PC-9 (cell line): ENCODE measurements around the gene ZNF77. TPM values are rescaled to one million over a fixed set of nuclear protein-coding genes. Genes with fewer than 3 reads are reported as not detected.

ENCODE experiments used
- BruUV-seq: library from RNA; stranded (reverse); fragments of 400-500 nt; replicated peaks from 2 replicates; lab custom pipeline; 2021; lab: Mats Ljungman, UMichigan
- CTCF ChIA-PET: fragments of 300-600 bp; sonication (Branson Sonifier 250); formaldehyde crosslinking; loops from one replicate; lab custom pipeline; 2022; ENCODE audit warnings: antibody characterized with exemption; lab: Charles Lee
- POLR2A ChIA-PET: fragments of 300-600 bp; sonication (Branson Sonifier 250); formaldehyde crosslinking; loops from one replicate; lab custom pipeline; 2022; ENCODE audit warnings: antibody characterized with exemption; ENCODE audit not compliant: unreplicated experiment; lab: Charles Lee
- DNase-seq, 2 experiments: peaks; one replicate each; pipeline versions ENCODE4 v3.0.0 to v3.0.0-alpha.2; 2015 to 2022; ENCODE audit warnings: mixed read lengths in 1 of 2
- H2AFZ ChIP-seq: fragments of 200-600 bp; sonication (generic); 2 replicates; pipeline ENCODE4 v1.8.1; 2017; ENCODE audit warnings: antibody characterized with exemption
- H3F3A ChIP-seq: fragments of 200-600 bp; sonication (generic); 2 replicates; pipeline ENCODE4 v1.8.1; 2017; ENCODE audit warnings: antibody characterized with exemption, mild to moderate bottlenecking, low read depth; ENCODE audit not compliant: insufficient read depth
- H3K27ac ChIP-seq: fragments of 200-600 bp; sonication (generic); 2 replicates; pipeline ENCODE4 v1.6.1; 2016; ENCODE audit warnings: mixed run types
- H3K27me3 ChIP-seq: fragments of 200-600 bp; sonication (generic); 2 replicates; pipeline ENCODE4 v1.6.1; 2016; ENCODE audit warnings: low read depth, mixed run types; ENCODE audit not compliant: insufficient read depth
- H3K36me3 ChIP-seq: fragments of 200-600 bp; sonication (generic); 2 replicates; pipeline ENCODE4 v1.6.1; 2016; ENCODE audit warnings: low read depth, mixed run types
- H3K4me1 ChIP-seq: fragments of 200-600 bp; sonication (generic); replicated peaks from 2 replicates; pipeline ENCODE4 v1.6.1; 2016; ENCODE audit warnings: mixed run types; ENCODE audit not compliant: insufficient read depth
- H3K4me2 ChIP-seq: fragments of 200-600 bp; sonication (generic); 2 replicates; pipeline ENCODE4 v1.6.1; 2017; ENCODE audit warnings: mixed run types
- H3K4me3 ChIP-seq: fragments of 200-600 bp; sonication (generic); 2 replicates; pipeline ENCODE4 v1.6.1; 2016; ENCODE audit warnings: mixed run types
- H3K79me2 ChIP-seq: fragments of 200-600 bp; sonication (generic); 2 replicates; pipeline ENCODE4 v1.6.1; 2017; ENCODE audit warnings: low read depth, mixed run types
- H3K9me2 ChIP-seq: fragments of 200-600 bp; sonication (generic); 2 replicates; pipeline ENCODE4 v1.8.1; 2017; ENCODE audit warnings: mild to moderate bottlenecking; ENCODE audit not compliant: insufficient read depth
- H3K9me3 ChIP-seq: fragments of 200-600 bp; sonication (generic); 2 replicates; pipeline ENCODE4 v1.8.1; 2016; ENCODE audit warnings: low read depth; ENCODE audit not compliant: insufficient read depth
- H4K20me1 ChIP-seq: fragments of 200-600 bp; sonication (generic); 2 replicates; pipeline ENCODE4 v1.8.1; 2017; ENCODE audit not compliant: insufficient read depth
- CTCF ChIP-seq: fragments of 200-600 bp; sonication (generic); conservative IDR thresholded peaks from 2 replicates; pipeline ENCODE4 v1.6.1; 2017; ENCODE audit warnings: mixed run types, antibody characterized with exemption, mild to moderate bottlenecking, moderate library complexity
- EZH2 ChIP-seq: fragments of 200-600 bp; sonication (generic); IDR thresholded peaks from 2 replicates; pipeline ENCODE4 v1.8.0; 2017; ENCODE audit warnings: antibody characterized with exemption, low read depth
- intact Hi-C: fragments of 100-400 bp; cut with micrococcal nuclease; formaldehyde crosslinking; loops from one replicate; pipeline ENCODE4 v1.10.0; 2022; ENCODE audit not compliant: unreplicated experiment
- total RNA-seq: library from RNA; stranded (reverse); gene quantifications from 2 replicates; pipeline ENCODE4 v1.2.3, GENCODE V29; 2021

Gene ZNF77
- total RNA-seq, 1 experiment from 2014 or later: 2.5 TPM

DNA sequence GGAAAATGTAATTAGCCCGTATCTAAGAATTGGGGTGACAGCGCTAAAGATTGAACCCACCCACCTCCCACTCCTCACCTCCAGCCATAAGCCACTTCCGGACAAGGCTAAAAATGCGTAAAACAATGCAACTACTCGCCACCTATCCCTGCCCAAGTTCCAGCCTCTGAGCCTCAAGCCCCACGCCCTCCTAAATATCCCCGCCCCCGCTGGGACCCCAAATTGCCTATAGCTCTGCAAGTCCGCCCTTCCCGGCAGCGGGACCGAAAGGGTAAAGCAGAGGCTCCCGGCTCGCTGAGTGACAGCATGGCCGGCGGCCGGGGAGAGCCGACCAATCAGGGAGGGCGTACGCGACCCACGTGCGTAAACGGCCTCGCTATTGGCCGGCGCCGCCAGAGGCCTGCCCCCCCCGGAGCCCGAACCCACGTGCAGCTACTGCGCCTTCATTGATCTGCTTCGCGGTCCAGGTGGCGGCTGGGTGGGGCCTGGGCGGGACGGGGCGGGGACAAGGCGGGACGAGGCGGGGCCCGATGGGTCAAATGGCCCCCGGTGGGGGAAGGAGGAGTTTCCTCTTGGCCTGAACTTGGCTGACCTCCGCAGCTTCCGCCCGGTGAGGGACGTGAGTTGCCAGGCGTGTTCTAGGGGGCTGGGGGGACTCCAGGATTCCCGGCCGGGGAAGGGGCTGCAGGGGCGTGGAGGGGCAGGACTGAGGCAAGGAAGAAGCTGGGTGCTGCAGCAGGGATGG is 32.4 kb upstream of the ZNF77 start, which contains the start of gene TLE6:
Gene TLE6 (plus strand): TSS at position 564 of the 745 bp plus-strand sequence. CDS start 670 bp downstream, outside the sequence.
- Histone ChIP-seq H3K4me1 (0 out of 2 replicates have a peak, but pooled peaks cover 4% of the 10 kb centered on the region), H3K27me3 (no peaks in the 10 kb centered on the region), H2AFZ (peak within 1 kb of the TSS; percentile 75), H3K27ac (no peak within 1 kb of the TSS), H4K20me1 (no peaks in the 10 kb centered on the region), H3K4me3 (peak within 1 kb of the TSS; percentile 60; the same call in 1 of the 2 replicates), H3K36me3 (no peaks in the 10 kb centered on the region), H3K4me2 (peak within 1 kb of the TSS; percentile 95), H3F3A (no peaks in the 10 kb centered on the region), H3K9me2 (no peaks in the 10 kb centered on the region), H3K79me2 (no peaks in the 10 kb centered on the region), H3K9me3 (no peaks in the 10 kb centered on the region)
- CTCF ChIA-PET: interaction anchor here (0.6 kb wide), 1 partner anchor 683 kb away, joined by 5 read pairs; no protein-coding TSS in a partner anchor
- DNase-seq: peak; percentile 85 to 95
- BruUV-seq: no TSS peak
- TF ChIP-seq EZH2: no peak
- POLR2A ChIA-PET: interaction anchor here (0.6 kb wide), 1 partner anchor 59 kb away, joined by 3 read pairs; no protein-coding TSS in a partner anchor
- intact Hi-C loops: loop anchor here (2.0 to 5.0 kb wide), 2 partner anchors 26 to 60 kb away; no protein-coding TSS in a partner anchor

DNA sequence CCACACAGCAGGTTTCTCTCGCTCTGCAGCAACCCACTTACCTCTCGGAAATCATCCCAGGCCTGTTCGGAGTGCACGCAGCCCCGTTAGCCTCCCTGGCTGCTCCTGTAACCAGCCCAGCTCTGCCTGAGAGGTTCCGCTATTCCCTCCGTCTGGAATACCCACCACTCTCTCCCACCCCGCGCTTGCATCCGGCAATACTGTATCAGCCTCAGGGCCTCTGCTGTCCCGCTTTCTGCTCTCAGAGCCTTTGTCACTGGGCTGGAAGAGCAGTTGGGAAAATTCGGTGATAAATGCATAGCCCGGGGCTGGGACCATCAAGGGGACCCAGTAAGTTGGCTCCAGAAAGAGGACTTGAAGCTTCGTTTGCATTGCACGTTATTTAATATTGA is 31.8 kb upstream of the ZNF77 start:
- Histone ChIP-seq H3K9me3 (no peaks in the 10 kb centered on the region), H3K27me3 (no peaks in the 10 kb centered on the region), H3K36me3 (no peaks in the 10 kb centered on the region), H3K4me3 (peak overlapping the region; percentile 60; the same call in 1 of the 2 replicates), H3F3A (no peaks in the 10 kb centered on the region), H2AFZ (peak overlapping the region; percentile 75), H3K4me2 (peak overlapping the region; percentile 95), H3K79me2 (no peaks in the 10 kb centered on the region), H3K27ac (no peak overlapping the region), H3K4me1 (0 out of 2 replicates have a peak, but pooled peaks cover 4% of the 10 kb centered on the region), H3K9me2 (no peaks in the 10 kb centered on the region), H4K20me1 (no peaks in the 10 kb centered on the region)
- POLR2A ChIA-PET: no interaction called here
- TF ChIP-seq EZH2: no peak
- no peak for TF ChIP-seq CTCF
- intact Hi-C loops: loop anchor here (2.0 to 5.0 kb wide), 2 partner anchors 26 to 61 kb away; no protein-coding TSS in a partner anchor
- no TSS peak for BruUV-seq
- DNase-seq: no peak
- CTCF ChIA-PET: no interaction called here

DNA sequence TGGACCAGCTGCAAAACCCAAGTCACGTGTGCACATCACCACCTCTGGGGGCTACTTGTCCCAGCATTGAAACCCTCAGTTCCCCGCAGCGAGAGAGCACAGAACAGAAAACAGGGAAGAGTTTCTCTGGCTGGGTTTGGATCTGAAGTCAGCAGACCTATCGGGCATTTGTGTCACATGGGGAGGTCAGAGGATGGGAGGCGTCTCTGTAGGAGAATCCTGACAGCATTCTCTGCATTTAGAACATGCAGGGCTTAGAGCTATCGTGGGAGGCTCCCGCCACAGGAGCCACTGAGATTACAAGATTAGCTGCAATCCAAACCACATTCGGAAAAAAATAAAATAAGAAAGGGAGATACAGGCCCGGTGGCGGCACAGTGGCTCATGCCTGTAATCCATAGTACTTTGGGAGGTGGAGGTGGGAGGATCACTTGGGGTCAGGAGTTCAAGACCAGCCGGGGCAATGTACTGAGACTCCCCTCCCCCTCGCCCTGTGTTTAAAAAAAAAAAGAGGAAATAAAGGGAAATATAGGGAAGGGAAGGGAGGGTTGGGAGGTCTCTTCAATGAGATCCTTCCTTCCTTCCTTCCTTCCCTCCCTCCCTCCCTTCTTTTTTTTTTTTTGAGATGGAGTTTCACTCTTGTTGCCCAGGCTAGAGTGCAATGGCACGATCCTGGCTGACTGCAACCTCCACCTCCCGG is 29.7 kb upstream of the ZNF77 start:
- ChIA-PET POLR2A (no interaction called here), CTCF (no interaction called here)
- H3K9me2 ChIP-seq: no peaks in the 10 kb centered on the region
- no peaks in the 10 kb centered on the region for H4K20me1 ChIP-seq
- intact Hi-C loops: loop anchor here (5.0 kb wide), 1 partner anchor 63 kb away; no protein-coding TSS in a partner anchor
- H3K4me1 ChIP-seq: 0 out of 2 replicates have a peak, but pooled peaks cover 7% of the 10 kb centered on the region
- no peak overlapping the region for H2AFZ ChIP-seq
- no peaks in the 10 kb centered on the region for H3K27me3 ChIP-seq
- H3K9me3 ChIP-seq: no peaks in the 10 kb centered on the region
- no TSS peak for BruUV-seq
- H3F3A ChIP-seq: no peaks in the 10 kb centered on the region
- no peak overlapping the region for H3K27ac ChIP-seq
- no peak overlapping the region for H3K4me2 ChIP-seq
- no peak for DNase-seq
- no peaks in the 10 kb centered on the region for H3K36me3 ChIP-seq
- H3K4me3 ChIP-seq: no peak overlapping the region
- no peaks in the 10 kb centered on the region for H3K79me2 ChIP-seq
- no peak for TF ChIP-seq EZH2
- no peak for TF ChIP-seq CTCF
